SK-N-SH (cell line): ENCODE data around the gene NOL4L. TPM values are rescaled to one million over a fixed set of nuclear protein-coding genes. Genes with fewer than 3 reads are reported as not detected.

Experiments
- CTCF ChIA-PET: fragments of 300-600, 350-600 bp; formaldehyde crosslinking; extraction: SDS; loops from one replicate; lab custom pipeline; 2021; lab: Yijun Ruan, JAX
- POLR2A ChIA-PET: fragments of 350-600 bp; sonication (Branson Sonifier 250); formaldehyde crosslinking; extraction: SDS; loops from one replicate; lab custom pipeline; 2020; ENCODE audit warnings: antibody characterized with exemption, inconsistent platforms; lab: Yijun Ruan, JAX
- DNase-seq: peaks from one replicate; pipeline ENCODE4 v3.0.0; 2012
- H2AFZ ChIP-seq: fragments of 200-600 bp; sonication (generic); 2 replicates; pipeline ENCODE4 v1.8.1; 2016; ENCODE audit warnings: antibody characterized with exemption, mild to moderate bottlenecking, low read depth
- H3F3A ChIP-seq: fragments of 200-600 bp; sonication (generic); replicated peaks from 2 replicates; pipeline ENCODE3; 2016; ENCODE audit warnings: antibody characterized with exemption, mild to moderate bottlenecking; ENCODE audit not compliant: insufficient read depth
- H3K27ac ChIP-seq, 2 experiments: fragments of 200-500 bp in 1 of 2; fragments of 200-600 bp in 1 of 2; sonication (Bioruptor generic) in 1 of 2; sonication (generic), shearing (Covaris generic) in 1 of 2; 2 replicates each; pipeline versions ENCODE4 v1.5.1 to v1.6.1; 2014 to 2016; ENCODE audit warnings: low read depth in 2 of 2, inconsistent platforms in 1 of 2, low read length in 1 of 2, mild to moderate bottlenecking in 1 of 2, mixed read lengths in 1 of 2
- H3K27me3 ChIP-seq: fragments of 200-600 bp; sonication (generic), shearing (Covaris generic); 2 replicates; pipeline ENCODE4 v1.6.1; 2016; ENCODE audit warnings: mixed run types; ENCODE audit not compliant: insufficient read depth
- H3K36me3 ChIP-seq, 2 experiments: fragments of 200-500 bp in 1 of 2; fragments of 200-600 bp in 1 of 2; sonication (Bioruptor generic) in 1 of 2; sonication (generic) in 1 of 2; replicated peaks in 1 of 2; 2 replicates each; pipeline versions ENCODE3 to v1.5.1; 2014 to 2016; ENCODE audit warnings: low read length in 1 of 2, mild to moderate bottlenecking in 1 of 2; ENCODE audit not compliant: insufficient read depth in 2 of 2, control insufficient read depth in 1 of 2
- H3K4me1 ChIP-seq, 2 experiments: fragments of 200-500 bp in 1 of 2; fragments of 200-600 bp in 1 of 2; sonication (Bioruptor generic) in 1 of 2; sonication (generic), shearing (Covaris generic) in 1 of 2; 2 replicates each; pipeline versions ENCODE4 v1.5.1 to v1.6.1; 2014 to 2016; ENCODE audit warnings: low read depth in 1 of 2, low read length in 1 of 2, mixed run types in 1 of 2; ENCODE audit not compliant: insufficient read depth in 2 of 2, control insufficient read depth in 1 of 2
- H3K4me2 ChIP-seq: fragments of 200-600 bp; sonication (generic), shearing (Covaris generic); 2 replicates; pipeline ENCODE4 v1.6.1; 2017; ENCODE audit warnings: mixed run types
- H3K4me3 ChIP-seq, 2 experiments: fragments of 200-500 bp in 1 of 2; fragments of 200-600 bp in 1 of 2; sonication (Bioruptor generic) in 1 of 2; sonication (generic), shearing (Covaris generic) in 1 of 2; 2 replicates each; pipeline versions ENCODE4 v1.5.1 to v1.8.1; 2014 to 2016; ENCODE audit warnings: low read depth in 2 of 2, inconsistent platforms in 1 of 2, low read length in 1 of 2, mild to moderate bottlenecking in 1 of 2, mixed read lengths in 1 of 2, moderate library complexity in 1 of 2
- H3K79me2 ChIP-seq: fragments of 200-600 bp; sonication (generic); 2 replicates; pipeline ENCODE4 v1.8.1; 2017; ENCODE audit warnings: mild to moderate bottlenecking; ENCODE audit not compliant: insufficient read depth
- H3K9ac ChIP-seq: fragments of 200-600 bp; sonication (generic); 2 replicates; pipeline ENCODE4 v1.6.1; 2017; ENCODE audit warnings: mixed run types
- H3K9me2 ChIP-seq: fragments of 200-600 bp; sonication (generic); 2 replicates; pipeline ENCODE4 v1.6.1; 2017; ENCODE audit warnings: mixed run types
- H3K9me3 ChIP-seq: fragments of 200-600 bp; sonication (generic); 2 replicates; pipeline ENCODE4 v1.6.1; 2017; ENCODE audit warnings: mixed run types, mild to moderate bottlenecking, moderate library complexity
- H4K20me1 ChIP-seq: fragments of 200-600 bp; sonication (generic); 2 replicates; pipeline ENCODE4 v1.6.1; 2017; ENCODE audit warnings: mild to moderate bottlenecking, mixed run types; ENCODE audit not compliant: insufficient read depth
- ELF1 ChIP-seq: IDR thresholded peaks from 2 replicates; pipeline ENCODE4 v1.4.0; 2012
- GATA2 ChIP-seq: sonication (generic); formaldehyde crosslinking; IDR thresholded peaks from 2 replicates; pipeline ENCODE4 v1.5.0; 2020; ENCODE audit warnings: mild to moderate bottlenecking, missing genetic modification reagents
- MAX ChIP-seq: IDR thresholded peaks from 2 replicates; pipeline ENCODE4 v1.4.0; 2012; ENCODE audit warnings: low read depth
- MXI1 ChIP-seq: IDR thresholded peaks from 2 replicates; pipeline ENCODE4 v1.6.1; 2012; ENCODE audit warnings: mild to moderate bottlenecking, low read depth, low read length, improper control_type of control experiment
- RAD21 ChIP-seq: IDR thresholded peaks from 2 replicates; pipeline ENCODE4 v1.6.1; 2012; ENCODE audit warnings: mild to moderate bottlenecking, low read length
- RCOR1 ChIP-seq: fragments of 150-350 bp; IDR thresholded peaks from 2 replicates; pipeline ENCODE4 v1.6.1; 2017; ENCODE audit warnings: antibody characterized with exemption, low read length
- REST ChIP-seq: IDR thresholded peaks from 2 replicates; pipeline ENCODE4 v1.6.1; 2012; ENCODE audit warnings: mild to moderate bottlenecking, low read depth, low read length, moderate library complexity
- SIN3A ChIP-seq: IDR thresholded peaks from 2 replicates; pipeline ENCODE4 v1.6.1; 2012; ENCODE audit warnings: low read depth, mild to moderate bottlenecking, low read length, moderate library complexity, borderline replicate concordance
- TAF1 ChIP-seq: IDR thresholded peaks from 2 replicates; pipeline ENCODE4 v1.6.1; 2012; ENCODE audit warnings: low read depth, mild to moderate bottlenecking, low read length, moderate library complexity, borderline replicate concordance
- ZBTB33 ChIP-seq: IDR thresholded peaks from 2 replicates; pipeline ENCODE4 v1.4.0; 2012; ENCODE audit warnings: low read depth, borderline replicate concordance
- WGBS: methylation state at CpG from one replicate; pipeline ENCODE4 v1.1.6; 2017; ENCODE audit warnings: low lambda C conversion rate; 5-methylcytosine and 5-hydroxymethylcytosine counted together
- polyA plus RNA-seq, 3 experiments: library from polyadenylated mRNA; depleted of rRNA; stranded (reverse); fragments of >200 nt; gene quantifications; 2 replicates each; pipeline ENCODE4 v1.2.3, GENCODE V29; 2012

NOL4L gene
- polyA plus RNA-seq, 1 of the 3 experiments (the other 2 are of a cell fraction), result 14.3 TPM

GRCh38 chr20:32564921-32565734 is 20.0 kb downstream of the NOL4L start:
- no peak overlapping the region for H3K9ac ChIP-seq
- no peak for TF ChIP-seq SIN3A
- no peak for TF ChIP-seq GATA2 (CRISPR knock-in tag)
- no peak for TF ChIP-seq MXI1
- no peak for TF ChIP-seq REST
- TF ChIP-seq RAD21, result no peak
- TF ChIP-seq TAF1, result no peak
- no peak for TF ChIP-seq ELF1
- TF ChIP-seq RCOR1, result no peak
- TF ChIP-seq ZBTB33, result no peak
- no peak for TF ChIP-seq MAX
- H3K79me2 ChIP-seq, result no peaks in the 10 kb centered on the region
- 81% methylated on average over 6 of the region's 19 CpGs for WGBS
- no peaks in the 10 kb centered on the region; the same call in 1 of the 2 replicates for H3K27me3 ChIP-seq
- H3K27ac ChIP-seq, result peak overlapping the region in 1 of 2 experiments; percentile 1; a peak in 1 of 4 replicates
- H3K4me3 ChIP-seq, result no peak overlapping the region
- no peaks in the 10 kb centered on the region for H3K9me2 ChIP-seq
- H3F3A ChIP-seq, result no peaks in the 10 kb centered on the region
- CTCF ChIA-PET, result interaction anchor here (1.5 kb wide), 1 partner anchor 8 kb away, joined by 4 read pairs; no protein-coding TSS in a partner anchor
- H2AFZ ChIP-seq, result no peak overlapping the region
- H3K36me3 ChIP-seq, result no peaks in the 10 kb centered on the region
- H3K9me3 ChIP-seq, result no peaks in the 10 kb centered on the region
- POLR2A ChIA-PET, result no interaction called here
- peaks cover 0 to 29% of the 10 kb centered on the region in 2 experiments; a peak in 1 of 4 replicates for H3K4me1 ChIP-seq
- DNase-seq, result peak; percentile 73
- no peaks in the 10 kb centered on the region for H4K20me1 ChIP-seq
- no peak overlapping the region for H3K4me2 ChIP-seq
